ENCODE results near the gene SMIM24.

SMIM24 gene

GRCh38 chr19:3497757-3498520 is 17.6 kb upstream of the SMIM24 start:
- no peak for DNase-seq (ENCODE audit: low read depth)

DNA sequence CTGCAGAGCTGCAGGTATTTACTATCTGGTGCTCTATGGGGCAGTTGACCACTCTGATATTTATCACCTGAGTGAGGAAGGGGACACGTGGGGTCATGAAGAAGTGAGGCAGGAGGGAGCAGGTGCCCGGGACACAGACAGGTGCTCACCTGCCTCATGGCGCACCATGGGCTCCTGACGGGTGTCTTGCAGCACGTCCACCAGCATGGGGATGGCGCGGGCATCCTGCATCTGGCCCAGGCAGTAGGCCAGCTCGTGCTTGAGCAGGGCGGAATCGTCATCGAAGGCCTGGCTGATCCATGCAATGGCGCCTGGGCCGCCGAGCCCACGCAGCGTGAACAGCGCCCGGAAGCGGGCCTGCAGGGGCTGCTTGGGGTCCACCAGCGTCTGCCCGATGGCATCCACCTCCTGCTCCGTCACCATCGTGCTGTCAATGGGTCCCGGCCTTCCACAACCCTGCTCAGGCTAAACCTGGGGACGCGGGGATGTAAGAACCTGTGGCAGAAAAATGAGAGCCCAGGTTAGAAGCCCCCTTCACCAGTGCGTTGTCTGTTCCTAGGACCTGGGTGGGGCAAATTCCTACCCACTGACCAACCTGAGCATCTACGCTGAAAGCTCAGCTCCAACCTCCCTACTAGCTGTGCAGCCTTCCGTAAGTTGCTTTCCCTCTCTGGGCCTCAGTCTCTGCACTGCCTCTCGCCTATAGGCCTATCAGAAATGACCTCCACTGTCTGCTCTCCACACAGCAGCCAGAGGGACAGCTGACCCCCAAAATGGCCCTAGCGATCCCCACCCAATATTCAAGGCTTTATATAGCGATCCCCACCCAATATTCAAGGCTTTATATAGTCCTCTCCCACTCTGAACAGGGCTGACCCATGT is 16.3 kb upstream of the SMIM24 start:
- no peak for DNase-seq (ENCODE audit: low read depth)

GRCh38 chr19:3494559-3494958 is 14.2 kb upstream of the SMIM24 start:
- no peak for DNase-seq (ENCODE audit: low read depth)

- DNase-seq (ENCODE audit: low read depth) = no peak
Measured at GRCh38 chr19:3494051-3494450, 13.7 kb upstream of the SMIM24 start.

DNA sequence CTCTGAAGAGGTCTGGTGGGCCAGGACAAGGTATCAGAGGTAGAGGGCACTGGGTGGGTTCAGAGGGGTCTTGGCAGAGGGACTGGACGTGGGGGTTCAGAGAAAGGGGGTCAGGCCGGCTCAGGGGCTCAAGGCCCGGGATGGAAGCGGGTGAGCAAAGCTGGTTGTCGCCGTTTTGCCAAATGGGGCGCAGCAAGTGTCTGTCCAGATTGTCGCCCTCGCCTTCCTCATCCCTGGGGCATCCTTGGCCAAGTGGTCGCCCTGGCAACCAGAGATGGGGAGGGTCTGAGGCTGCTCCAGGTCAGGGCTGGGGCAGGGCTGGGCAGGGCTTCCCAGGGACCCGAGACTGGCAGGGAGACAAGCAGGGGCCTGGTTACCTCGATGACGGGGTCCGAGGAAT is 13.3 kb upstream of the SMIM24 start:
- no peak for DNase-seq (ENCODE audit: low read depth)

- DNase-seq (ENCODE audit: low read depth) = no peak
Measured at GRCh38 chr19:3492919-3493318, 12.6 kb upstream of the SMIM24 start.

- no peak for DNase-seq (ENCODE audit: low read depth)
Measured at GRCh38 chr19:3492131-3492839, 12.0 kb upstream of the SMIM24 start.

DNA sequence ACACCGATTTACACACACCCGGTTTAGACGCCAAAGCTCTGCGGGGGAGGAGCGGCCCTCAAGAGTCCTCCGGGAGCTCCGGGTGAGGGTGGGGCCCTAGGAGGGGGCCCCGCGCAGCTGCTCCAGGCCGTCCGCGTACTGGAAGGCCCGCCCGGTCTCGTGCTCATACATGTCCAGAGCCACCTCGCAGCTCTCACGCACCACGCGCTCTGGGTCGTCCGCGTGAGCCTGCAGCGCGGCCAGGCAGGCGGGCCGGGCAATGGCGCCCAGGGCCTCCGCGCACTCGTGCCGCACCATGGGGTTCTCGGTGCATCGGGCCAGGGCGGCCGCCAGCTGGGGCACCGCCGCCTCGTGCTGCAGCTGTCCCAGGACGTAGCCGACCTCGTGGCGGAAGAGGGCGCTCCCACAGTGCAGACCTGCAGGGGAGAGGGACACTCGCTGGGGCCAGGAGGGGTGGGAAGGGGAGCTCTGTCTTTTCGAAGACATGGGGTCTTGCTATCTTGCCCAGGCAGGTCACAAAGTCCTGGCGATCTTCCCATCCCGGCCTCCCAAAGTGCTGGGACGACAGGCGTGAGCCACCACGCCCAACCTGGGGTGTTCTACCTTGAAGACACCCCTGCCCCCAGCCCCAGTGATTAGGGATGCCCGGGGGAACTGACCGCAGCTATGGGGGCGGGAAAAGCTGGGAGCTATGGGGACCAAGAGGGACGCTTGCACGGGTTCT is 11.2 kb upstream of the SMIM24 start:
- DNase-seq (ENCODE audit: low read depth) = no peak

DNA sequence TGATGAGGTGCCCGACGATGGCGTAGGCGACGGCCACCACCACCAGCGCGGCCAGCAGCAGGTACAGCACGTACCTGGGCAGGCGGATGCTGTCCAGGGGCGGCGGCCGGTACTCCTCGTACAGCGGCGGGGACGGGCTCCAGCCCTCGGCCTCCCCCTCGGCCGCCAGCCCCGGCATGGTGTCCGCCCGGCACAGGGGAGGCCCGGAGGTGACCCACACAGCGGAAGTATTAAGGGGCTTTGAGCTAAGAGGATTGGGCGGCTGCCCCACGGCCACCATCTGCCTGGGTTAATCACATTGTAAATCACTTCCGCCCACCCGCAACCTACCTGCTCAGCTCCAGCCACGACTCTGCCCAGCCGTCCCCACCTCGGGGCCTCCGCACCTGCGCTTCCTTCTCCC is 2.9 kb upstream of the SMIM24 start, which contains the start of gene SMIM44:
SMIM44 (minus strand) TSS at position 216 of the 403 bp plus-strand sequence; CDS start at position 178, 38 bp downstream.
- no peak for DNase-seq (ENCODE audit: low read depth)

GRCh38 chr19:3482507-3483225 is 2.3 kb upstream of the SMIM24 start:
- no peak for DNase-seq (ENCODE audit: low read depth)

- no peak for DNase-seq (ENCODE audit: low read depth)
Measured at GRCh38 chr19:3481241-3482090, 1.1 kb upstream of the SMIM24 start.

- DNase-seq (ENCODE audit: low read depth) = no peak
Measured at GRCh38 chr19:3479834-3480215, 500 bp downstream of the SMIM24 start.

- DNase-seq (ENCODE audit: low read depth) = no peak
Measured at GRCh38 chr19:3479177-3479833, 1.0 kb downstream of the SMIM24 start.

GRCh38 chr19:3478409-3479176 is 1.7 kb downstream of the SMIM24 start:
- no peak for DNase-seq (ENCODE audit: low read depth)

- DNase-seq (ENCODE audit: low read depth) = no peak
Measured at GRCh38 chr19:3477951-3478350, 2.4 kb downstream of the SMIM24 start.

GRCh38 chr19:3477506-3477905 is 2.8 kb downstream of the SMIM24 start:
- no peak for DNase-seq (ENCODE audit: low read depth)

GRCh38 chr19:3476830-3477229 is 3.5 kb downstream of the SMIM24 start:
- no peak for DNase-seq (ENCODE audit: low read depth)

DNA sequence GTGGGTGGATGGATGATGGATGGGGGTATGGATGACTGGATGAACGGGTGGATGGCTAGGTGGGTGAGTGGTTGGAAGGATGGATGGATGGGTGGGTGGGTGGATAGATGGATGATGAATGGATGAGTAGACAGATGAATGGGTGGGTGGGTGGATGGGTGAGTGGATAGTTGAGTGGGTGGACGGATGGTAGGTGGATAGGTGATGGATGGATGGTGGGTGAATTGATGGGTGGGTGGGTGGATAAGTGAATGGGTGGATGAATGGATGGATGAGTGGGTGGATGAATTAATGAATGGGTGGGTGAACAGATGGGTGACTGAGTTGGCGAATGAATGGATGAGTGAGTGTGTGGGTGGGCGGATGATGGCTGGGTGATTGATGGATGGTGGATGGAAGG is 4.9 kb downstream of the SMIM24 start:
- no peak for DNase-seq (ENCODE audit: low read depth)

GRCh38 chr19:3474614-3475013 is 5.7 kb downstream of the SMIM24 start:
- no peak for DNase-seq (ENCODE audit: low read depth)

All from stimulated activated CD8-positive, alpha-beta memory T cell treated with anti-CD3 and anti-CD28 coated beads, Interleukin-15, amount 100 ng/mL, for 24 hours (primary cell).